Measurements from ENCODE around the gene PTBP1.

Gene PTBP1

GRCh38 chr19:823565-824121 is 26.4 kb downstream of the PTBP1 start:
- TF ChIP-seq CTCF (IDR thresholded peaks at IDR 0.05), result no peak

- TF ChIP-seq CTCF (IDR thresholded peaks at IDR 0.05), result no peak
Observed at GRCh38 chr19:824885-825284, 27.6 kb downstream of the PTBP1 start.

DNA sequence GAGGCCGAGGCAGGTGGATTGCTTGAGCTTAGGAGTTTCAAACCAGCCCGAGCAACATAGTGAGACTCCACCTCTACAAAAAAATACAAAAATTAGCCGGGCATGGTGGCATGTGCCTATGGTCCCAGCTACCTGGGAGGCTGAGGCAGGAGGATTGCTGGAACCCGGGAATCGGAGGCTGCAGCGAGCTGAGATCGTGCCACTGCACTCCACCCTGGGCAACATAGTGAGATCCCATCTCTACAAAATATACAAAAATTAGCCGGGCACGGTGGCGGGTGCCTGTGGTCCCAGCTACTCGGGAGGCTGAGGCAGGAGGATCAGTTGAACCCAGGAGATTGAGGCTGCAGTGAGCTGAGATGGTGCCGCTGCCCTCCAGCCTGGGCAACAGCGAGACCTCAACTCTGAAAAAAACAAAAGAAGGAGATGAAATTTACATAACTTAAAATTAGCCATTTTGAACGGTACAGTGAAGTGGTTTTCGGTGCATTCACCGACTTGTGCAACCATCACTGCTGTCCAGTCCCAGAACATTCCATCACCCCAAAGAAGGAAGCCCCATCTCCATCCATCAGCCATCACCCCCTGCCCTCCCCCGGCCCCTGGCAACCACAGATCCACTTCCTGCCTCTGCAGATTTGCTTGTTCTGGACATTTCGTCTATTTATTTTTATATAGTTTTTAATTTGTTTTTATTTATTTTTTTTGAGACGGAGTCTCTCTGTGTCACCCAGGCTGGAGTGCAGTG is 28.8 kb downstream of the PTBP1 start:
- no peak for TF ChIP-seq CTCF (IDR thresholded peaks at IDR 0.05)

DNA sequence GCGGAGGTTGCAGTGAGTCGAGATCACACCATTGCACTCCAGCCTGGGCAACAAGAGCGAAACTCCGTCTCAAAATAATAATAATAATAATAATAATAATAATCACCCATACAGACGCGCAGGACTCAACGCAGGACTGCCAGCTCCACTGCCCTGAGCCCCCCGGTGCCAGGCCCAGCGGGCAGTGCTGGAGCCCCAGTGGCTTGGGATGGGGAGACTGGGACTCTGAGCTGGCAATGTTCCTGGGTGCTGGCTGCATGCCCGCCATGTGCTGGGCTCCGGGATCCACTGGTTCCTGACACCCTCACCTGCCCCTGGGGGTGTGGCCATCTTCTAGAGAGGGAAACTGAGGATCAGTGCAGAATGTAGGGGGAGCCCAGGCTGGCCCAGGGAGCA is 30.1 kb downstream of the PTBP1 start:
- no peak for TF ChIP-seq CTCF (IDR thresholded peaks at IDR 0.05)

DNA sequence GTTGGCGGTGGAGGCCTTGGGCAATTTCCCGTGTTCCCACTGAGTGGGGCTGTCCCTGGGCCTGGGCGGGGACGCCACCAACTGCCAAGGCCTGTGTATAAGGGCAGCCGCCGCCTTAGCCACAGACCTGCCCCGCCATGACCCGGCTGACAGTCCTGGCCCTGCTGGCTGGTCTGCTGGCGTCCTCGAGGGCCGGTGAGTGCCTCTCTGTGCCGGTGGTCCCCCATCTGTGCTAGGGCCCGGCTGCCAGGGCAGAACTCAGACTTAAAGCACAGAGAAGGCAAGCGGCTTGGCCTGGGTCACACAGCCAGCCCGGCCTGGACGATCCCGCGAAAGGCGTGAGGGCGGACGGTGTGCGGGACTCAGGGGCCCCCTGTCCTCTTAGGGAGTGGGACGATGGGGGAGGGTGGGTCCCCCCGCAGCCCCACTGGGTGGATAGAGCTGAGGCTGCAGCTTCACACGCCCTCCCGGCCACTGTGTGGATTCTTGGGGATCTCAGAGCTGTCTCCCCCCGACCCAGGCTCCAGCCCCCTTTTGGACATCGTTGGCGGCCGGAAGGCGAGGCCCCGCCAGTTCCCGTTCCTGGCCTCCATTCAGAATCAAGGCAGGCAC is 30.6 kb downstream of the PTBP1 start, which contains the start of gene AZU1:
Gene AZU1 (plus strand): TSS at position 128 of the 612 bp plus-strand sequence. CDS start 10 bp downstream, at position 138.
- TF ChIP-seq CTCF (IDR thresholded peaks at IDR 0.05), result no peak

- TF ChIP-seq CTCF (IDR thresholded peaks at IDR 0.05), result no peak
Observed at GRCh38 chr19:829129-829758, 32.0 kb downstream of the PTBP1 start.

- no peak for TF ChIP-seq CTCF (IDR thresholded peaks at IDR 0.05)
Observed at GRCh38 chr19:831407-832369, 34.4 kb downstream of the PTBP1 start.
